Measurements from ENCODE around the gene MAP3K5. TPM values are rescaled to one million over a fixed set of nuclear protein-coding genes. Genes with fewer than 3 reads are reported as not detected.

The MAP3K5 gene
- total RNA-seq, 1 donor from 2014 or later, result 54.6 TPM

DNA sequence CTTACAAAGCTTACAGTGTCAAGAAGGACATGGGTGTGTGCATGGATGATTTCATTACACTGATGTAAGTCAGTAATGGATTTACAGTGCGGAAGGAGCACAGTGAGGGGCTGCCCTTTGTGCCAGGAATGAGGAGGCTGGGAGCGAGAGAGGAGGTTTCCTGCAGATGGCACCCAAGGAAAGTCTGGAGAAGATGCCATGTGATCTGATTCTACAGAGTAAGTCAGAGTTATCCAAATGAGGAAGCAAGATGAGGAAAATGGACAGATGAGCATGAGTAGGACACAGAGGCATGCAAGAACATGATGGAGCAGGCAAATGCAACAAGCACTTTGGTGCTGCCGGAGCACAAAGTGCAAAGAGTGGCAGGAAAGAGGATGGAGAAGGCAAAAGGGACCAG is 271.8 kb downstream of the MAP3K5 start:
- no peak for DNase-seq (ENCODE audit: low spot score)

DNA sequence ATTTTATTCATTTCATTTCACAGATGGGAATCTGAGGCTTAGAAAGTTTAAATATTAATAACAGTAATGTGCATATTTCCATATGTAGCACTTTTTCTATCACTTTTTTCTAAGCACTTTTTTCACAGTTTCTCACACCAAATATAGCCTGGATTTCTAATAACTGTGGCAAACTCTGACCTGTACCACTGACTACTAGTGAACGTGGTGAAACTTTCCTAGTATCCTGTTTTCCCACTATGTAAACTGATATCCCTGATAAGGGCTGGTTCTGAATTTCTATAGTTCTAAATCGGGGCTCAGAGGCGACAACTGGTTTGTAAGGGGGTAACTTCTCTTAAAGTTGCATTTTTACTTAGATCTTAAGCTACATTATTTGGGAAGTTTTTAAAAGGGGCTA is 274.7 kb downstream of the MAP3K5 start:
- DNase-seq (ENCODE audit: low spot score), result no peak

DNA sequence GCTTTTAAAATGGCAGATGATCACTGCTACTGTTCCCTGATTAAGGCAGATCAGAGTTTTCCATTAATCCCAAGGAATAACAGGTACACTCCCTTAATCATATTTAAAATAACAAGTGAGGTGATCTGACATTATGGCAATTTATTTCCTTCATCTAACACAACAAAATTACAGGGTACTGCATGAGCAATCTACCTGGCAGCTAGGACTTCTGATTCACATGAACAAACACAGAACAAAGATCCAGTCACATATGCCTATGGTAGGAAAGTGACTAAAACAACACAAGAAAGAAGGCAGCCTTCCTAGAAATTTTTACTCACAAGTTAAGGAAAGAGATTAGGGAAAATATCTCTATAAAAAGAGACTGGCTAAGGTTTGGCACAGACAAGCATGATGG is 275.3 kb downstream of the MAP3K5 start:
- no peak for DNase-seq (ENCODE audit: low spot score)

DNA sequence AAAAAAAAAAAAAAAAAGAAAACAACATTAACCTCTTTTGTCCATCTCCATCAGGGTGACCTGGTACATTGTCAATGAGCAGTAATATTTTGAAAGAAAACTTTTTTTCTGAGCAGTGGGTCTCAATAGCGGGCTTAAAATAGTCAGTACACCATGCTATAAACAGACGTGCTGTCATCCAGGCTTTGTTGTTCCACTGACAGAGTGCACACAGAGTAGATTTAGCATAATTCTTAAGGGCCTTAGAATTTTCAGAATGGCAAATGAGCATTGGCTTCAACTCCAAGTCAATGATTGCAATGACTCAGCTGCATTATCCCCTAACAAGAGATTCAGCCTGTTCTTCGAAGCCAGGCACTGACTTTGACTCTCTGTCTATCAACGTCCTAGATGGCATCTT is 277.7 kb downstream of the MAP3K5 start:
- DNase-seq (ENCODE audit: low spot score), result no peak

DNA sequence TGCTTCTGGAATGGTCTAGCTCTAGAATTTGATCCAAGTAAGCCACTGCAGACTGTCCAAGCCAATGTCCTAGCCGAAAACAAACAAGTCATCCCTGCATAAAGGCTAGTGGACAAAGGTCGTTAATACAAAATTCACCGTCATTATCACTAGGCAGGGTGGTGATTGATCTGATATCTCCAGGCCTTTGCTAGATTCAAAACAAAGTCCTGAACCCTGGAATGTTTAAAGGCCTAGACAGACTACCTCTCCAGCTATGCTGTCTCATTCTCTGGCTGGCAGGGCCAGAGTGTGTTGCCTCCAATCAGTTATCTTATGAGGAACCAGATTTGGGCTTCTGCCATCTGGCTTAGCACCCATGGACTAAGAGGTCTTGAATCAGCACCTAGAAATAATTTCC is 280.4 kb downstream of the MAP3K5 start:
- no peak for DNase-seq (ENCODE audit: low spot score)

DNA sequence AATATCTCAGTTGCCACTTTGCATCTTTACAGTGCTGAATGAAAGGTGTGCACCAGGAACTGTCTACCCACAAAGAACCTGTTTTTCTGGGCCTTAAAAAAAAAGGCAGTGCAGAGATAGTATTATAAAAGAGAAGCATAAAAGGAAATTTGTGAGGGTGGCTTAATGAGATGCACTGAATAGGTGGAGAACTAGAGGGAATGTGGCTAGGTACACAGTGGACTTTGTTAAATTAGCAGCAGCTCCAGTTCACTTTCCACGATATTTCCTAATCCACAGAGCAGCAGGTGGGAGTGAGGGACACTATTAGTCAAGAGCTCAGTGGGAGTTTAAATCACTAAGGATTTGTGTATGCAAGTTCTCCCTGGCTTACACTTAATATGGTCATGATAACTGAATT is 280.9 kb downstream of the MAP3K5 start:
- no peak for DNase-seq (ENCODE audit: low spot score)

DNA sequence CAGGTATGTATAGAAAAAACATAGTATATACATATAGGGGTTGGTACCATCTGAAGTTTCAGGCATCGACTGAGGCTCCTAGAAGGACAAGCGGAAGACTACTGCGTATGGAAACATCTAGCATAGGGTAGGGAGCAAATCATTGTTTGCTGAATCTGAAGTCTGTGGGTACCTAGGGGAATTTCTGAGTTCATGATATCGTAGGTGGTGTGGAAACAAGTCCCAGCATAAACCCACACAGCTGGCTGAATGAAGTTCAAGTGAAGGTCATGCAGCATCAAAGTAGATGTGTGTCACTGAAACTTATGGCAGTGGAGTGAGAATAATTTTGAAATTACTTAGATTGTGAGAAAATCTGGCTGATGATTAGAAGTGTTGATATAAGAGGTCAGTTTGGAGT is 281.5 kb downstream of the MAP3K5 start:
- no peak for DNase-seq (ENCODE audit: low spot score)

DNA sequence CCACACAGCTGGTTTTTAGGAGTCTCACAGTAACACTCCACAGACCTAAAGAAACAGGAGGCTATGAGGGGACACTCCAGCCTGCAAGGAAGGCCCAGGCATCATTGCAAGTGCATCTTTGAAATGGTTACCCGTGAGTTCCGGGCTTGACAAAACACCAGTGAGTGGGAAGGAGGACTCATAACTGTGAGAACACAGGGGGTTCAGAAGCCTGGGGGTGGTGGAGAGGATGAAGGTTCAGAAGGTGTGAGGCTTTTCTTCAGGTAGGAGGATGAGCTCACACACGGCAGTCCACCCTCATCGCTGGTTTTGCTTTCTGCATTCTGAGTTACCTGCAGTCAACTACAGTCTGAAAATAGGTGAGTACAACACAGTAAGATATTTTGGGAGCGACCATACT is 282.0 kb downstream of the MAP3K5 start:
- DNase-seq (ENCODE audit: low spot score), result no peak

DNA sequence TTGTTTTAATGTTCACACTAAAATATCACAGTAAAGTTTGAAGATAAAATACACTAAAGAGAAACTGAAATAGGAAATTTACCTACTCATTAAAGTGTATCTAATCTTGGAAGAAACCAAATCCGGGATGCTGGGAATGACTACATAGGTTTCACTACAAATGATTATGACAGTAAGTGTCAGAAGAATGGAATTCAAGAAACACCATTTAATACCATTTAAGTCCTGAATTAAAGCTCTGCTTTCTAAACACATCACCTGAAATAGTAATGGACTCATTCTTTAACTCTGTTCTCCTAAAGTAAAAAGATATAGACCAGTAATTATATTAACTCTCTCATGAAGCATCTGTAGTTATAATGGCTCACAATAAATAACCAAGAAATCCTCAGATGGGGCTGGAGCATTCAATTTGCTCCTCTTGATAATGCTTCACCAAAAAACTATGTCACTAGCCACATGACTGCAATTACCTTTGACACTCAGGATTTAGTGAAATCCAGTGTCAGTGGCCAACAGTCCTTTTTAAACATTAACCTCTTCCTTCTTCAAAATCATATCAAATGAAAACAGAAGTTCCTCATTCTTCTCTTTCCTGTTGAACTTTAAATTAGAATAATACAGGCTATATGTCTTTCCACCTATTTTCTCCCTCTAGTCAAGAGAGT is 283.4 kb downstream of the MAP3K5 start:
- DNase-seq (ENCODE audit: low spot score), result no peak

Other genes with a start within 250 kb of the MAP3K5 start
- gene MAP7, start 242.1 kb downstream of the MAP3K5 start, total RNA-seq, result 37.0 TPM
- gene PEX7, start 30.1 kb upstream of the MAP3K5 start, total RNA-seq, result 10.7 TPM
- not detected for gene SLC35D3, start 129.8 kb upstream of the MAP3K5 start, total RNA-seq

Measured in ureter (tissue), 1 donor.